GM12892 (cell line): ENCODE data around the gene THOC6.

Experiments used
- POLR2A ChIP-seq: IDR thresholded peaks from 2 replicates; pipeline ENCODE4 v1.6.1; 2011; ENCODE audit warnings: low read depth, low read length, control low read depth
- POLR2AphosphoS5 ChIP-seq: IDR thresholded peaks from 2 replicates; pipeline ENCODE4 v1.6.1; 2011; ENCODE audit warnings: low read depth, low read length, control low read depth

GRCh38 chr16:3051009-3051408 is 27.2 kb downstream of the THOC6 start:
- TF ChIP-seq POLR2AphosphoS5 (no peak), POLR2A (no peak)
